GM18520 (cell line): ENCODE measurements around the gene IL37.

Experiments
- ATAC-seq: cut with Tn5 transposase; IDR thresholded peaks from one replicate; pipeline ENCODE4 v1.9.1; 2021; ENCODE audit not compliant: unreplicated experiment

The IL37 gene

GRCh38 chr2:112958428-112959108, 47.6 kb downstream of the IL37 start:
- no peak for ATAC-seq

- no peak for ATAC-seq
Observed at GRCh38 chr2:112959109-112959812, 48.3 kb downstream of the IL37 start.

- no peak for ATAC-seq
Observed at GRCh38 chr2:112960230-112960825, 49.4 kb downstream of the IL37 start.

- ATAC-seq: no peak
Observed at GRCh38 chr2:112962308-112963175, 51.6 kb downstream of the IL37 start.

GRCh38 chr2:112967023-112967422, 56.1 kb downstream of the IL37 start:
- ATAC-seq: no peak
